H1 (cell line): ENCODE results near the gene DIP2B. TPM values are rescaled to one million over a fixed set of nuclear protein-coding genes. Genes with fewer than 3 reads are reported as not detected.

Experiments used
- CTCF ChIA-PET: fragments of 300-600 bp; sonication (Branson Sonifier 250); formaldehyde crosslinking; loops from one replicate; lab custom pipeline; 2021; ENCODE audit not compliant: partially characterized antibody; lab: Charles Lee
- POLR2A ChIA-PET: fragments of 300-600 bp; sonication (Branson Sonifier 250); formaldehyde crosslinking; loops from one replicate; lab custom pipeline; 2021; ENCODE audit warnings: inconsistent platforms; ENCODE audit not compliant: partially characterized antibody; lab: Charles Lee
- DNase-seq, 2 experiments: peaks; one replicate each; pipeline versions ENCODE4 v3.0.0 to v3.0.0-alpha.2; 2010 to 2022; ENCODE audit warnings: low spot score in 2 of 2, low read depth in 1 of 2, mixed read lengths in 1 of 2
- FAIRE-seq: peaks from 2 replicates; lab custom pipeline; 2011; peaks lifted over from hg19 to GRCh38; lab: Jason Lieb, UNC
- H2AFZ ChIP-seq: 2 replicates; pipeline ENCODE4 v1.8.1; 2012; ENCODE audit warnings: low read length, inconsistent platforms
- H2AK5ac ChIP-seq: 2 replicates; pipeline ENCODE4 v1.6.1; 2013; ENCODE audit warnings: low read depth, low read length
- H2BK120ac ChIP-seq: replicated peaks from 2 replicates; pipeline ENCODE3; 2013; ENCODE audit warnings: low read depth, low read length, inconsistent platforms
- H2BK12ac ChIP-seq: 2 replicates; pipeline ENCODE4 v1.6.1; 2013; ENCODE audit warnings: low read depth, low read length
- H2BK15ac ChIP-seq: 2 replicates; pipeline ENCODE4 v1.6.1; 2013; ENCODE audit warnings: low read length
- H2BK20ac ChIP-seq: 2 replicates; pipeline ENCODE4 v1.6.1; 2013; ENCODE audit warnings: low read length
- H2BK5ac ChIP-seq: 2 replicates; pipeline ENCODE4 v1.6.1; 2013; ENCODE audit warnings: low read depth, low read length
- H3K14ac ChIP-seq: 2 replicates; pipeline ENCODE4 v1.6.1; 2013; ENCODE audit warnings: inconsistent platforms; ENCODE audit not compliant: insufficient read length
- H3K18ac ChIP-seq: 2 replicates; pipeline ENCODE4 v1.6.1; 2013; ENCODE audit warnings: low read length; ENCODE audit errors: extremely low read depth
- H3K23ac ChIP-seq: 2 replicates; pipeline ENCODE4 v1.6.1; 2013; ENCODE audit warnings: inconsistent platforms; ENCODE audit not compliant: insufficient read length
- H3K23me2 ChIP-seq: 2 replicates; pipeline ENCODE4 v1.6.1; 2013; ENCODE audit warnings: low read depth, low read length
- H3K27ac ChIP-seq: 2 replicates; pipeline ENCODE4 v1.6.1; 2011; ENCODE audit warnings: low read depth, low read length, inconsistent platforms
- H3K27me3 ChIP-seq, 4 experiments: replicated peaks in 1 of 4; 1 replicate in 1 of 4; 2 replicates in 3 of 4; pipeline versions ENCODE4 v1.6.1 to v1.8.1; 2011 to 2013; ENCODE audit warnings: low read length in 3 of 4, mild to moderate bottlenecking in 3 of 4, inconsistent platforms in 2 of 4, mixed read lengths in 2 of 4, moderate library complexity in 1 of 4; ENCODE audit not compliant: control insufficient read depth in 3 of 4, insufficient read depth in 3 of 4; ENCODE audit errors: extremely low read depth in 1 of 4
- H3K36me3 ChIP-seq, 4 experiments: 2 replicates each; pipeline versions ENCODE4 v1.6.1 to v1.8.1; 2011 to 2013; ENCODE audit warnings: mild to moderate bottlenecking in 4 of 4, low read length in 3 of 4, moderate library complexity in 2 of 4, control low read depth in 1 of 4, inconsistent platforms in 1 of 4; ENCODE audit not compliant: insufficient read depth in 4 of 4, control insufficient read depth in 2 of 4
- H3K4ac ChIP-seq: replicated peaks from 2 replicates; pipeline ENCODE3; 2013; ENCODE audit warnings: low read length, low read depth, mixed read lengths, inconsistent platforms; ENCODE audit not compliant: insufficient read length
- H3K4me1 ChIP-seq, 4 experiments: replicated peaks in 1 of 4; 1 replicate in 1 of 4; 2 replicates in 3 of 4; pipeline versions ENCODE4 v1.6.1 to v1.8.1; 2011 to 2013; ENCODE audit warnings: low read length in 3 of 4, inconsistent platforms in 2 of 4, mixed read lengths in 1 of 4; ENCODE audit not compliant: insufficient read depth in 4 of 4, control insufficient read depth in 3 of 4
- H3K4me2 ChIP-seq, 2 experiments: 2 replicates each; pipeline versions ENCODE4 v1.6.1 to v1.8.1; 2011 to 2013; ENCODE audit warnings: low read depth in 2 of 2, low read length in 2 of 2, control low read depth in 1 of 2, inconsistent platforms in 1 of 2, mild to moderate bottlenecking in 1 of 2; ENCODE audit not compliant: insufficient read depth in 1 of 2
- H3K4me3 ChIP-seq, 4 experiments: fragments of 200-600, 300-600 bp in 1 of 4; sonication (generic), shearing (Covaris generic), sonication (Bioruptor Twin) in 1 of 4; 2 replicates each; pipeline versions ENCODE4 v1.5.1 to v1.8.1; 2011 to 2016; ENCODE audit warnings: low read length in 4 of 4, low read depth in 3 of 4, control low read depth in 2 of 4, inconsistent platforms in 2 of 4, mild to moderate bottlenecking in 2 of 4, mixed read lengths in 1 of 4, moderate library complexity in 1 of 4; ENCODE audit not compliant: insufficient read depth in 2 of 4; ENCODE audit errors: extremely low read depth in 1 of 4
- H3K56ac ChIP-seq: replicated peaks from 2 replicates; pipeline ENCODE3; 2013; ENCODE audit warnings: low read depth, mild to moderate bottlenecking, mixed read lengths, low read length, inconsistent platforms; ENCODE audit not compliant: insufficient read length
- H3K79me1 ChIP-seq: 2 replicates; pipeline ENCODE4 v1.6.1; 2013; ENCODE audit warnings: low read depth, low read length, control low read depth
- H3K79me2 ChIP-seq, 2 experiments: 2 replicates each; pipeline versions ENCODE4 v1.6.1 to v1.8.1; 2012 to 2013; ENCODE audit warnings: low read length in 2 of 2, mild to moderate bottlenecking in 2 of 2, inconsistent platforms in 1 of 2; ENCODE audit not compliant: insufficient read depth in 2 of 2, control insufficient read depth in 1 of 2
- H3K9ac ChIP-seq, 4 experiments: replicated peaks in 1 of 4; 1 replicate in 1 of 4; 2 replicates in 3 of 4; pipeline versions ENCODE4 v1.6.1 to v1.8.1; 2011 to 2013; ENCODE audit warnings: low read depth in 3 of 4, low read length in 3 of 4, control low read depth in 2 of 4, mild to moderate bottlenecking in 2 of 4, moderate library complexity in 2 of 4, inconsistent platforms in 1 of 4; ENCODE audit errors: extremely low read depth in 1 of 4
- H3K9me3 ChIP-seq, 2 experiments: 2 replicates each; pipeline versions ENCODE4 v1.6.1 to v1.8.1; 2012 to 2013; ENCODE audit warnings: mild to moderate bottlenecking in 2 of 2, moderate library complexity in 2 of 2, control low read depth in 1 of 2, inconsistent platforms in 1 of 2, low read depth in 1 of 2, low read length in 1 of 2, mixed read lengths in 1 of 2; ENCODE audit not compliant: insufficient read depth in 2 of 2
- H4K20me1 ChIP-seq, 2 experiments: replicated peaks in 1 of 2; 2 replicates each; pipeline versions ENCODE3 to v1.8.1; 2011 to 2013; ENCODE audit warnings: inconsistent platforms in 2 of 2, low read length in 2 of 2, mild to moderate bottlenecking in 1 of 2; ENCODE audit not compliant: insufficient read depth in 2 of 2, control insufficient read depth in 1 of 2
- H4K5ac ChIP-seq: 2 replicates; pipeline ENCODE4 v1.6.1; 2013; ENCODE audit warnings: low read length, low read depth, mixed read lengths, inconsistent platforms; ENCODE audit not compliant: insufficient read length
- H4K8ac ChIP-seq: 2 replicates; pipeline ENCODE4 v1.8.0; 2013; ENCODE audit warnings: mild to moderate bottlenecking, moderate library complexity, low read length, inconsistent platforms; ENCODE audit not compliant: insufficient read depth; ENCODE audit errors: extremely low read depth
- H4K91ac ChIP-seq: replicated peaks from 2 replicates; pipeline ENCODE3; 2013; ENCODE audit warnings: low read length, mixed read lengths, inconsistent platforms; ENCODE audit not compliant: insufficient read length
- E2F6 ChIP-seq: IDR thresholded peaks from 2 replicates; pipeline ENCODE4 v1.6.1; 2012; ENCODE audit warnings: inconsistent platforms
- FOSL1 ChIP-seq: IDR thresholded peaks from 2 replicates; pipeline ENCODE4 v1.6.1; 2011; ENCODE audit warnings: mild to moderate bottlenecking, low read depth, low read length, moderate library complexity; ENCODE audit not compliant: insufficient read depth
- POLR2A ChIP-seq, 2 experiments: IDR thresholded peaks; 1 replicate in 1 of 2; 2 replicates in 1 of 2; pipeline ENCODE4 v1.6.1; 2011; ENCODE audit warnings: low read depth in 2 of 2, low read length in 2 of 2, mild to moderate bottlenecking in 2 of 2; ENCODE audit errors: control extremely low read depth in 1 of 2
- SIN3A ChIP-seq, 2 experiments: IDR thresholded peaks in 1 of 2; conservative IDR thresholded peaks in 1 of 2; 2 replicates each; pipeline ENCODE4 v1.6.1; 2011 to 2012; ENCODE audit warnings: low read length in 2 of 2, improper control_type of control experiment in 1 of 2, low read depth in 1 of 2, mild to moderate bottlenecking in 1 of 2
- SRF ChIP-seq: IDR thresholded peaks from 2 replicates; pipeline ENCODE4 v1.6.1; 2011; ENCODE audit warnings: mild to moderate bottlenecking, low read depth, low read length, moderate library complexity
- SUZ12 ChIP-seq: fragments of 200-600 bp; sonication (generic); IDR thresholded peaks from 2 replicates; pipeline ENCODE4 v1.6.1; 2012; ENCODE audit warnings: mild to moderate bottlenecking, inconsistent platforms, low read length, moderate library complexity, mixed read lengths
- TCF12 ChIP-seq: IDR thresholded peaks from 2 replicates; pipeline ENCODE4 v1.6.1; 2011; ENCODE audit warnings: low read depth, mild to moderate bottlenecking, low read length
- WGBS, 2 experiments: shearing (Covaris generic) in 1 of 2; methylation state at CpG; one replicate each; pipeline versions ENCODE4 v1.1.6 to v1.1.7; 2013 to 2015; ENCODE audit warnings: low lambda C conversion rate in 2 of 2, mixed read lengths in 2 of 2, inconsistent platforms in 1 of 2, low coverage in 1 of 2, missing lambda C conversion rate in 1 of 2; ENCODE audit not compliant: insufficient replicate concordance in 2 of 2, insufficient coverage in 1 of 2, insufficient read length in 1 of 2; ENCODE audit errors: extremely low coverage in 1 of 2, missing lambda C conversion rate in 1 of 2; 5-methylcytosine and 5-hydroxymethylcytosine counted together
- polyA plus RNA-seq, 7 experiments: library from polyadenylated mRNA; depleted of rRNA in 3 of 7; stranded (reverse) in 5 of 7; unstranded in 2 of 7; fragments of >200 nt in 5 of 7; fragments of 200-250 nt in 2 of 7; gene quantifications; 1 replicate in 5 of 7; 2 replicates in 1 of 7; 4 replicates in 1 of 7; pipeline versions ENCODE4 v1.2.1 to v1.2.3, GENCODE V29; 2011 to 2013; ENCODE audit warnings: missing spikeins in 2 of 7, mixed read lengths in 2 of 7
- total RNA-seq: library from RNA; stranded (reverse); fragmentation: NEBNext Ultra II Directional; extraction: Animal tissue kit (Norgen Biotek cat#: 25700); gene quantifications from 2 replicates; pipeline ENCODE4 v1.2.1, GENCODE V29; 2021
- TF ChIP-seq, protein P1 (sequence below): IDR thresholded peaks from 2 replicates; pipeline ENCODE4 v1.6.1; 2012; ENCODE audit warnings: inconsistent platforms

Gene DIP2B
- total and polyA plus RNA-seq, 2 of the 8 experiments (the other 6 are each of a cell fraction or from before 2014, with no cell fraction given), result 11.1 to 29.6 TPM

DNA sequence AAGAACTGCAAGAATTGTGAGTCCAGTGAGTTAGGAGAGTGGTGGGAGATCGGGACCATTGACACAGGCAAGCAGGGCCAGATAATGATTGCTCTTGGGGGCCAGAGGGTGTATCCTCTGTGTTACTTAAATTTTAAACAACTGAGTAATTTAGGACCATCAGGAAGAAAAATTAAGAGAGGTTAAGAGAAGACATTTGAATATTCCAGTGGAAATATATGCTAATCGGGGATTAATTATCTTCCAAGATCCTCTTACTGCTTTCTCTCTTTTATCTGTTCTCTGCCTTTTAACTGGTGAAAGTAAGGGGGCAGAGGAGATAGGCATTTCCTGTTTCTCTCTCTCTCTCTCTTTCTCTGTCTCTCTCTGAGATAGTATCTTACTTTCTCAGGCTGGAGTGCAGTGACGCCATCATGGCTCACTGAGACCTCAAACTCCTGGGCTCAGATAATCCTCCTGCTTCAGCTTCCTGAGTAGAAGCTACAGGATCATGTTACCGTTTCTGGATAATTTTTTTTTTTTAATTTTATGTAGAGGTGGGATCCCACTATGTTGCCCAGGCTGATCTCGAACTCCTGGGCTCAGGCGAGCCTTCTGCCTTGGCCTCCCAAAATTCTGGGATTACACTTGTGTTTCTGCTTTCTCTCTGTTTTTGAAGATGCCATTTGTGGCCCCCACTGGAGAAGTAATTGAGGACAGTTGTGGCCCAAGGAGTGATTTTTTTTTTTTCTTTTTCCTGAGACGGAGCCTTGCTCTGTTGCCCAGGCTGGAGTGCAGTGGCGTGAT, 85.1 kb downstream of the DIP2B start:
- no peak for FAIRE-seq
- TF ChIP-seq SRF, result no peak
- TF ChIP-seq, protein P1, sequence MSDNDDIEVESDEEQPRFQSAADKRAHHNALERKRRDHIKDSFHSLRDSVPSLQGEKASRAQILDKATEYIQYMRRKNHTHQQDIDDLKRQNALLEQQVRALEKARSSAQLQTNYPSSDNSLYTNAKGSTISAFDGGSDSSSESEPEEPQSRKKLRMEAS, result no peak
- TF ChIP-seq POLR2A (IDR thresholded peaks at IDR 0.05; ENCODE audit: control extremely low read depth in 1 of 2, low read depth in 2 of 2, low read length in 2 of 2), result no peak
- no peak for TF ChIP-seq E2F6
- TF ChIP-seq SIN3A (conservative IDR thresholded peaks at IDR 0.05 in 1 of 2, IDR thresholded peaks at IDR 0.05 in 1 of 2; ENCODE audit: low read depth in 1 of 2, low read length in 2 of 2), result no peak
- no peak for TF ChIP-seq FOSL1
- TF ChIP-seq TCF12, result no peak
- TF ChIP-seq SUZ12, result no peak

More for the DNA sequence above, 85.1 kb downstream of the DIP2B start:
- Histone ChIP-seq H3K14ac (no peak overlapping the region), H3K4ac (no peak overlapping the region), H2BK120ac (no peak overlapping the region), H3K4me3 (no peak overlapping the region), H3K4me2 (no peak overlapping the region), H3K18ac (no peak overlapping the region), H4K8ac (no peak overlapping the region), H3K9ac (no peak overlapping the region), H4K5ac (no peak overlapping the region), H3K56ac (no peak overlapping the region), H2BK5ac (no peak overlapping the region), H3K23me2 (no peaks in the 10 kb centered on the region), H3K4me1 (no peaks in the 10 kb centered on the region), H3K27me3 (no peaks in the 10 kb centered on the region), H2AFZ (no peak overlapping the region), H4K20me1 (peaks cover 0 to 3% of the 10 kb centered on the region in 2 experiments), H3K36me3 (no peaks in the 10 kb centered on the region), H3K27ac (no peak overlapping the region), H2BK15ac (no peak overlapping the region), H3K79me2 (peaks cover 2 to 42% of the 10 kb centered on the region in 2 experiments; a peak in 3 of 4 replicates), H3K79me1 (peaks cover 7% of the 10 kb centered on the region; the same call in 1 of the 2 replicates), H2BK20ac (no peak overlapping the region), H2BK12ac (no peak overlapping the region), H2AK5ac (no peak overlapping the region), H3K9me3 (no peaks in the 10 kb centered on the region; a peak in 1 of 4 replicates), H4K91ac (no peak overlapping the region), H3K23ac (no peak overlapping the region)
- 85% methylated on average over 8 of the region's 8 CpGs; no CpG with 5 or more reads in 1 of the 2 experiments for whole genome bisulfite sequencing, 2 experiments
- POLR2A ChIA-PET, result interaction anchor here (0.7 to 1.0 kb wide), 2 partner anchors 18 to 191 kb away, joined by 3 to 4 read pairs; no protein-coding TSS in a partner anchor
- CTCF ChIA-PET, result interaction anchor here (0.6 kb wide), 1 partner anchor 245 kb away, joined by 3 read pairs; no protein-coding TSS in a partner anchor
- DNase-seq, result no peak
